Gastrocnemius medialis (tissue), 4 donors: Measurements from ENCODE around the gene CYP26A1. TPM values are rescaled to one million over a fixed set of nuclear protein-coding genes. Genes with fewer than 3 reads are reported as not detected.

Experiments
- ATAC-seq, 2 donors: fragments of 150-250 bp; one replicate each; pipeline ENCODE4 v1.9.1; 2016
- DNase-seq, 2 donors: peaks; one replicate each; pipeline ENCODE4 v3.0.0-alpha.2; 2019
- H3K27ac ChIP-seq, 4 donors: fragments of 200-600 bp; sonication (generic); 1 replicate in 1 of 4; 2 replicates in 3 of 4; pipeline ENCODE4 v1.5.1; 2016 to 2018; ENCODE audit warnings: mild to moderate bottlenecking in 2 of 4, moderate library complexity in 1 of 4
- H3K27me3 ChIP-seq, 3 donors: fragments of 200-600 bp; sonication (generic) in 2 of 3; 1 replicate in 1 of 3; 2 replicates in 2 of 3; pipeline versions ENCODE4 v1.5.1 to v1.6.0; 2016 to 2019; ENCODE audit warnings: mild to moderate bottlenecking in 1 of 3, moderate library complexity in 1 of 3
- H3K36me3 ChIP-seq, 2 donors: fragments of 200-600 bp; sonication (generic) in 1 of 2; one replicate each; pipeline ENCODE4 v1.5.1; 2017 to 2018
- H3K4me1 ChIP-seq, 2 donors: fragments of 200-600 bp; sonication (generic) in 1 of 2; one replicate each; pipeline ENCODE4 v1.5.1; 2016 to 2017; ENCODE audit warnings: mild to moderate bottlenecking in 2 of 2
- H3K4me3 ChIP-seq, 4 donors: fragments of 200-600 bp; sonication (generic) in 3 of 4; 1 replicate in 1 of 4; 2 replicates in 3 of 4; pipeline ENCODE4 v1.5.1; 2016 to 2019; ENCODE audit warnings: mild to moderate bottlenecking in 2 of 4
- H3K9me3 ChIP-seq, 3 donors: fragments of 200-600 bp; sonication (generic) in 2 of 3; 1 replicate in 1 of 3; 2 replicates in 2 of 3; pipeline ENCODE4 v1.5.1; 2016 to 2019
- POLR2A ChIP-seq, 2 donors: fragments of 450-650 bp; IDR thresholded peaks; one replicate each; pipeline ENCODE4 v1.6.1; 2017; ENCODE audit warnings: antibody characterized with exemption in 2 of 2, mild to moderate bottlenecking in 2 of 2, moderate library complexity in 2 of 2
- in situ Hi-C, 4 donors: fragments of 200-750 bp; cut with MboI; loops; one replicate each; pipeline versions ENCODE4 v1.15.0 to v1.8.0; 2017; ENCODE audit warnings: low sequenced_read_pairs in 4 of 4
- intact Hi-C: fragments of 100-400 bp; cut with DNase I; formaldehyde crosslinking; loops from one replicate; pipeline ENCODE4 v1.15.1; 2023; ENCODE audit warnings: low total_unique reads
- total RNA-seq, 4 donors: library from RNA; depleted of rRNA; stranded (reverse); fragments of >200 nt; gene quantifications; one replicate each; pipeline versions ENCODE4 v1.1.0 to v1.2.3, GENCODE V29; 2016
- TF ChIP-seq, protein P1 (sequence below), 5 experiments: fragments of 450-650 bp in 3 of 5; fragments of 200-600 bp in 2 of 5; sonication (generic) in 2 of 5; IDR thresholded peaks in 4 of 5; conservative IDR thresholded peaks in 1 of 5; 1 replicate in 4 of 5; 2 replicates in 1 of 5; pipeline ENCODE4 v1.5.1; 2016 to 2019; ENCODE audit warnings: antibody characterized with exemption in 5 of 5, mild to moderate bottlenecking in 3 of 5, moderate library complexity in 3 of 5

Gene CYP26A1
- total RNA-seq, 4 donors from 2014 or later, result not detected

DNA sequence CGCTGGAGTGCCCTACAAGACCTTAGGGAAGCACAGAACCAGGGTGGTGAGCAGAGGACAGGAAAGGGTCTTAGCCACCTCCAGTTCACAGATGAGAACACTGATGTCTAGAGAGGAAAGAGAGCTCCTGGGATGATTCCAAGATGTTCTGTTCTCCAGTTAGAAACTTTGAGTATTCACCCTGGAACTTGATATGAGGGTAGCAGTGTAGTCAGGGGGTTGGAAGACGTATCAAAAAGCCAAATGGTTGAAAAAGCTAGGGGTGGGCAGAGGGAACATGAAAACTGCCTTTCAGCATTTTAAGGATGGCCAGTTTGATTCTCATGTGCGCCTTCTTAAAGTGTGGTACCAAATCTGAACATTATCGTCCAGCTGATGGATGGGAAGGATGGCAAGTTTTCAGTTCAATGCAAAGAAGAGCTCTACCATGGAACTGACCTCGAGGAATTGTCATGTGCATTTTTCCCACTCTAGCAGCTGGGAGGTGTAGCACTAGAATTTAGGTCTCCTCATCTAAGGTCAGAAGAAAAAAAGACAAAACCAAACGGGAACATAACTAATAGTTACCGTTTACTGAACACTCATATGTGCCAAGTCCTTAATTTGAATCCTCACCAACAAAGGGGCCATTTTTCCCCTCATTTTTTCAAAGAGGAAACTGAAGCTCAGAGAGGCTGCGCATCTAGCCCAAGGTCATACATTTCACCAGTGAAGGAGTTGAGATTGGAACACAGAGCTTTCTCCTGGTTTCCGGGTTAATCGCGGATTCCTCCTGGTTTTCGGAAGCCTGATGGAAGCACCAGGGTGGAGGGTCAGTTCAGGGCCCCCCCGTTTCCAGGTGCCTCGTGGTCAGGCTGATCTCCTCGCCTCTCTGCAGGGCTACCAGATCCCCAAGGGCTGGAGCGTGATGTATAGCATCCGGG lies 6.0 kb upstream of the CYP26A1 start:
- Histone ChIP-seq H3K9me3 (no peaks in the 10 kb centered on the region), H3K4me3 (peak overlapping the region in 1 of 4 donors; percentile 21), H3K27ac (no peak overlapping the region), H3K4me1 (peaks cover 5 to 15% of the 10 kb centered on the region in 2 donors), H3K27me3 (peaks cover 43 to 53% (median 46%) of the 10 kb centered on the region in 3 donors), H3K36me3 (no peaks in the 10 kb centered on the region)
- TF ChIP-seq POLR2A (IDR thresholded peaks at IDR 0.05), result no peak
- TF ChIP-seq, protein P1, sequence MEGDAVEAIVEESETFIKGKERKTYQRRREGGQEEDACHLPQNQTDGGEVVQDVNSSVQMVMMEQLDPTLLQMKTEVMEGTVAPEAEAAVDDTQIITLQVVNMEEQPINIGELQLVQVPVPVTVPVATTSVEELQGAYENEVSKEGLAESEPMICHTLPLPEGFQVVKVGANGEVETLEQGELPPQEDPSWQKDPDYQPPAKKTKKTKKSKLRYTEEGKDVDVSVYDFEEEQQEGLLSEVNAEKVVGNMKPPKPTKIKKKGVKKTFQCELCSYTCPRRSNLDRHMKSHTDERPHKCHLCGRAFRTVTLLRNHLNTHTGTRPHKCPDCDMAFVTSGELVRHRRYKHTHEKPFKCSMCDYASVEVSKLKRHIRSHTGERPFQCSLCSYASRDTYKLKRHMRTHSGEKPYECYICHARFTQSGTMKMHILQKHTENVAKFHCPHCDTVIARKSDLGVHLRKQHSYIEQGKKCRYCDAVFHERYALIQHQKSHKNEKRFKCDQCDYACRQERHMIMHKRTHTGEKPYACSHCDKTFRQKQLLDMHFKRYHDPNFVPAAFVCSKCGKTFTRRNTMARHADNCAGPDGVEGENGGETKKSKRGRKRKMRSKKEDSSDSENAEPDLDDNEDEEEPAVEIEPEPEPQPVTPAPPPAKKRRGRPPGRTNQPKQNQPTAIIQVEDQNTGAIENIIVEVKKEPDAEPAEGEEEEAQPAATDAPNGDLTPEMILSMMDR (IDR thresholded peaks at IDR 0.05 in 4 of 5, conservative IDR thresholded peaks at IDR 0.05 in 1 of 5), result no peak
- in situ Hi-C loops, result no loop called here
- intact Hi-C loops, result no loop called here
- DNase-seq (no peak), ATAC-seq (no peak)

DNA sequence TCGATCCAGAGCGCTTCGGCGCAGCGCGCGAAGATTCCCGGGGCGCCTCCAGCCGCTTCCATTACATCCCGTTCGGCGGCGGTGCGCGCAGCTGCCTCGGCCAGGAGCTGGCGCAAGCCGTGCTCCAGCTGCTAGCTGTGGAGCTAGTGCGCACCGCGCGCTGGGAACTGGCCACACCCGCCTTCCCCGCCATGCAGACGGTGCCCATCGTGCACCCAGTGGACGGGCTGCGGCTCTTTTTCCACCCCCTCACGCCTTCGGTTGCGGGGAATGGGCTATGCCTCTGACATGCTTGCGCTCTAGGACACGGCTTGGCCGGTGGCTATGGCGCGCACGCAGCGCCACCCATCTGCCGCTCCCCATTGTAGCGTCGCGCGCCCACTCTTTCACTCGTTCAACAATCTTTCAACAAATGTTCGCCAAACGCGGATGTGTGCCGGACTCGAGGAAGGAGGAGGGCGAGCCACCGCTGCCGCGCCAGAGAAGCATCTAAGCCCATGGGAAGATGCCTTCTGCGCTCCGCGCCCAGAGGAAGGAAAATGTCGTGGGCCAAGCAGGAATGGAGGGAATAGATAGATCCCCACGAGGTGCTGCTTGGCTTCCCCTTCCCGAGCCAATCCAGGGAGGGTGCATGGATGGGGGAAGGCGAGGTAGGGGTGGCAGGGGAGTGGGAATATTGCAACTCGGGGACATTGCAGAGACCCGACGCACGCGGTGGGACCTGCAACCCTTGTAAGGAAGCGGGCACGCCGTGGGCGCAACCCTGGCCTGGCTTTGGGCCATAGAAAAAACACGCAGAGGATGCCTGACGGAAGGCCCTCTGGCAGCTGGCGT lies 5.1 kb upstream of the CYP26A1 start:
- H3K27ac ChIP-seq, result no peak overlapping the region
- no peaks in the 10 kb centered on the region for H3K36me3 ChIP-seq
- DNase-seq, result no peak
- intact Hi-C loops (no loop called here), in situ Hi-C loops (no loop called here)
- ATAC-seq, result no peak
- no peak for TF ChIP-seq POLR2A (IDR thresholded peaks at IDR 0.05)
- TF ChIP-seq, protein P1 (IDR thresholded peaks at IDR 0.05 in 4 of 5, conservative IDR thresholded peaks at IDR 0.05 in 1 of 5), result no peak
- no peaks in the 10 kb centered on the region for H3K9me3 ChIP-seq
- H3K4me3 ChIP-seq, result peak overlapping the region in 1 of 4 donors; percentile 21
- peaks cover 52 to 62% (median 55%) of the 10 kb centered on the region in 3 donors for H3K27me3 ChIP-seq
- H3K4me1 ChIP-seq, result peaks cover 10 to 24% of the 10 kb centered on the region in 2 donors

DNA sequence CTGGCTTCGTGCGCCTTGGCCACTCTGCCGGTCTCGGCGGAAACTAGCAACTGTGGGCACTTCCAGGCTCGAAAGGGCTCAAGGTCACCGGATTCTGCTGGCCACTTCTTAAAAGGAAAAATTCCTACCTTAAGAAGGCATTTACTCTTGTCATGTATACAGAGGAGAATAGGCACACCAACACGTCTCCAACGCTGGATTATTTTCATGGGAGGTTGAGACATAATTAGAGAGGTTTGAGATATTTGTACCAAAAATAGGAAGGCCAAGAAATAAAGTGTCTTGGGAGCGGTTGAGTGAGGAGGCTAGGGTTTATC lies 4.5 kb upstream of the CYP26A1 start:
- Histone ChIP-seq H3K4me1 (peaks cover 12 to 29% of the 10 kb centered on the region in 2 donors), H3K4me3 (no peak overlapping the region), H3K9me3 (no peaks in the 10 kb centered on the region), H3K36me3 (no peaks in the 10 kb centered on the region), H3K27ac (no peak overlapping the region), H3K27me3 (peaks cover 58 to 68% (median 58%) of the 10 kb centered on the region in 3 donors)
- TF ChIP-seq, protein P1 (IDR thresholded peaks at IDR 0.05 in 4 of 5, conservative IDR thresholded peaks at IDR 0.05 in 1 of 5), result no peak
- TF ChIP-seq POLR2A (IDR thresholded peaks at IDR 0.05), result no peak
- DNase-seq (no peak), ATAC-seq (no peak)
- in situ Hi-C loops, result no loop called here
- intact Hi-C loops, result no loop called here

DNA sequence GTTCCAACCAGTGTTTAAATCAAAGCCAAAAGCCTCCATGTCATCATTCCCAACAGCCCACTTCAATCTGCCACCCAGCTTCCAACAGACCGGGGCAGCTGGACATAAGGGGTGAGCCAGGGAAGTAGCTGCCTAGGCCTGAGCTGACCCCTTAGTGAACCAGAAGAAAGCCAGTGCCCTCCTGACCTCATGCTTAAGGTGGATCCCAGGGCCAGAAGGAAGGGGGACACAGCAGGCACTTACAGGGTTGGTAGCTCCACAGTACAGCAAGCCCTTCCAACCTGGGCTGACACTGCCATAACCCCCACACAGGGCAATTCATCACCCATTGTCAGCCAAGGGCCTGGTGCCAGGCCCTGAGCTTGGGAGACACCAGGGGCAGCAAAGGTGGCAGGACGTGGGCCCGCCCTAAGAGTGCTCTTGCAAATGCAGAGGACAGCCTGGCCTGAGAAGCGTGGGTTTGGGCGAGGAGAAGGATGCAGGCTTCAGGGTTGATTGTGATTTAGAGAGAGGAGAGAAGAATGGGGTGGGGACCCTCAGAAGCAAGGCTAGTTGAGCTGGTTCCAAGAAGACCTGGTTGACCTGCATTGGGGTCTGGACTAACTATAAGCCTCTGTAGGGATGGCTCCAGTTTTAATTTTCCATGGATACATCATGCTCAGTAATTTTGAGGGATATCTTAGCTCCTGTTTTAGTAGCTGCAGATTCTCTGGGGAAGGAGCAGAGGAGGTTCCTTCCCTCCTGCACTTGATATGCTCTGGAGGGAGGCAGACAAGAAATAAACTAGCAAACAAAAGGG lies 3.1 kb upstream of the CYP26A1 start:
- no peak for TF ChIP-seq POLR2A (IDR thresholded peaks at IDR 0.05)
- TF ChIP-seq, protein P1 (IDR thresholded peaks at IDR 0.05 in 4 of 5, conservative IDR thresholded peaks at IDR 0.05 in 1 of 5), result no peak
- intact Hi-C loops (loop anchor here (10.0 kb wide), 1 partner anchor 284 kb away; no protein-coding TSS in a partner anchor), in situ Hi-C loops (no loop called here)
- peaks cover 62 to 75% (median 63%) of the 10 kb centered on the region in 3 donors for H3K27me3 ChIP-seq
- H3K9me3 ChIP-seq, result no peaks in the 10 kb centered on the region
- DNase-seq (no peak), ATAC-seq (no peak)
- H3K4me3 ChIP-seq, result no peak overlapping the region
- peaks cover 12 to 34% of the 10 kb centered on the region in 2 donors for H3K4me1 ChIP-seq
- no peaks in the 10 kb centered on the region for H3K36me3 ChIP-seq
- H3K27ac ChIP-seq, result no peak overlapping the region
